Cardiac muscle cell (in vitro differentiated cells and primary cell): ENCODE measurements around the gene S1PR3. TPM values are rescaled to one million over a fixed set of nuclear protein-coding genes. Genes with fewer than 3 reads are reported as not detected.

Source experiments
- DNase-seq, 2 donors: peaks; one replicate each; pipeline versions ENCODE4 v3.0.0 to v3.0.0-alpha.2; 2010 to 2017; ENCODE audit warnings: low read depth in 1 of 2, low spot score in 1 of 2
- H3K27ac ChIP-seq: fragments of 200-600 bp; sonication (generic); 2 replicates; pipeline ENCODE4 v1.5.1; 2016
- H3K27me3 ChIP-seq: fragments of 200-600 bp; sonication (generic); 2 replicates; pipeline ENCODE4 v1.6.0; 2016; ENCODE audit warnings: control low read depth
- H3K36me3 ChIP-seq: fragments of 200-600 bp; sonication (generic); 2 replicates; pipeline ENCODE4 v1.5.1; 2016; ENCODE audit warnings: control low read depth
- H3K4me1 ChIP-seq: fragments of 200-600 bp; sonication (generic); 2 replicates; pipeline ENCODE4 v1.8.1; 2017; ENCODE audit warnings: low read depth, mild to moderate bottlenecking, mixed run types
- H3K4me3 ChIP-seq: fragments of 200-600 bp; sonication (generic); 2 replicates; pipeline ENCODE4 v1.5.1; 2016; ENCODE audit warnings: mild to moderate bottlenecking
- H3K9me3 ChIP-seq: fragments of 200-600 bp; sonication (generic); 2 replicates; pipeline ENCODE4 v1.5.1; 2017; ENCODE audit warnings: low read depth, mild to moderate bottlenecking, control low read depth
- polyA plus RNA-seq: library from polyadenylated mRNA; unstranded; fragments of >200 nt; fragmentation: Nextera tagmentation; extraction: Ambion mirVana; gene quantifications from 2 replicates; pipeline ENCODE4 v1.2.1, GENCODE V29; 2016
- total RNA-seq: library from RNA; depleted of rRNA; stranded (reverse); fragments of >200 nt; gene quantifications from 2 replicates; pipeline ENCODE4 v1.2.3, GENCODE V29; 2016
- TF ChIP-seq, protein P1 (sequence below): IDR thresholded peaks from 2 replicates; pipeline ENCODE4 v1.5.1; 2012; ENCODE audit warnings: low read depth, mild to moderate bottlenecking, low read length

S1PR3 gene
- total and polyA plus RNA-seq, 2 experiments from 2014 or later: 10.9 to 11.3 TPM

DNA sequence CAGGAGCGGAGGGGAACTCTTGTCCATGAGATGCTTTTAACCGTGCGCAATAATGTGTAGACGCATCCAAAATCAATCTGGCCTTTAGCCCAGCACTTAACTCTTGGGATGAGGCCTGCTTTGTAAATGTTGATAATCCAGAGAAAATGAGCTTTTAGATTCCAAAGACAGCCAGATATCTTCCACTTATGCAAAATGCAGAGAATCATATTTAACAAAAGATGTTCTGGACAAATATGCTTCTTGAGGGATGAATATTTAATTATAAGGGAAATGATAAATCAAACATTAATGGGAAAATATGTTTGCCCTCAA lies 5.6 kb downstream of the S1PR3 start:
- H3K27ac ChIP-seq: no peak overlapping the region
- no peak for DNase-seq

DNA sequence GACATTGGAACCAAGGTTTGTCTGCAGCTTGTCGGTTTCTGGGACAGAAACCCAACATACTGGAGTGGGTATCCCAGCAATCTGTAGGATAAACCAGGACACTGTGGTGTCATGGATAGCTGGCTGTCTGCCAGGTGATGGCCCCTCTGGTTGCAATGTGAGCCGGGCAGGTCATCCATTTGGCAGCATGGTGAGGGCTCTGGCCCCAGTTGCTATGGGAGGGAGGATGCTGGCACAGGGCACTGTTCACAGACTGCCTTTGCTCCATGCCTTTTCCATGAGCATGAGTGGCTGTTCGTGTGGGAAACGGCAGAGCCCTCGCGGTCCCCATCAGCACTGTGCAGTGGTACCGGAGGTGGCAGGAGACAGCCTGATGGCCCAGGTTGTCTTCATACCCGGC lies 6.4 kb downstream of the S1PR3 start:
- Histone ChIP-seq H3K36me3 (no peaks in the 10 kb centered on the region), H3K27ac (no peak overlapping the region), H3K4me3 (no peak overlapping the region), H3K27me3 (no peaks in the 10 kb centered on the region), H3K4me1 (peaks cover 5% of the 10 kb centered on the region), H3K9me3 (no peaks in the 10 kb centered on the region)
- TF ChIP-seq, protein P1, sequence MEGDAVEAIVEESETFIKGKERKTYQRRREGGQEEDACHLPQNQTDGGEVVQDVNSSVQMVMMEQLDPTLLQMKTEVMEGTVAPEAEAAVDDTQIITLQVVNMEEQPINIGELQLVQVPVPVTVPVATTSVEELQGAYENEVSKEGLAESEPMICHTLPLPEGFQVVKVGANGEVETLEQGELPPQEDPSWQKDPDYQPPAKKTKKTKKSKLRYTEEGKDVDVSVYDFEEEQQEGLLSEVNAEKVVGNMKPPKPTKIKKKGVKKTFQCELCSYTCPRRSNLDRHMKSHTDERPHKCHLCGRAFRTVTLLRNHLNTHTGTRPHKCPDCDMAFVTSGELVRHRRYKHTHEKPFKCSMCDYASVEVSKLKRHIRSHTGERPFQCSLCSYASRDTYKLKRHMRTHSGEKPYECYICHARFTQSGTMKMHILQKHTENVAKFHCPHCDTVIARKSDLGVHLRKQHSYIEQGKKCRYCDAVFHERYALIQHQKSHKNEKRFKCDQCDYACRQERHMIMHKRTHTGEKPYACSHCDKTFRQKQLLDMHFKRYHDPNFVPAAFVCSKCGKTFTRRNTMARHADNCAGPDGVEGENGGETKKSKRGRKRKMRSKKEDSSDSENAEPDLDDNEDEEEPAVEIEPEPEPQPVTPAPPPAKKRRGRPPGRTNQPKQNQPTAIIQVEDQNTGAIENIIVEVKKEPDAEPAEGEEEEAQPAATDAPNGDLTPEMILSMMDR: no peak
- no peak for DNase-seq

More for the DNA sequence above, 5.6 kb downstream of the S1PR3 start:
- no peaks in the 10 kb centered on the region for H3K9me3 ChIP-seq
- H3K4me3 ChIP-seq: no peak overlapping the region
- TF ChIP-seq, protein P1: no peak
- peaks cover 10% of the 10 kb centered on the region for H3K4me1 ChIP-seq
- H3K27me3 ChIP-seq: no peaks in the 10 kb centered on the region
- no peaks in the 10 kb centered on the region for H3K36me3 ChIP-seq

DNA sequence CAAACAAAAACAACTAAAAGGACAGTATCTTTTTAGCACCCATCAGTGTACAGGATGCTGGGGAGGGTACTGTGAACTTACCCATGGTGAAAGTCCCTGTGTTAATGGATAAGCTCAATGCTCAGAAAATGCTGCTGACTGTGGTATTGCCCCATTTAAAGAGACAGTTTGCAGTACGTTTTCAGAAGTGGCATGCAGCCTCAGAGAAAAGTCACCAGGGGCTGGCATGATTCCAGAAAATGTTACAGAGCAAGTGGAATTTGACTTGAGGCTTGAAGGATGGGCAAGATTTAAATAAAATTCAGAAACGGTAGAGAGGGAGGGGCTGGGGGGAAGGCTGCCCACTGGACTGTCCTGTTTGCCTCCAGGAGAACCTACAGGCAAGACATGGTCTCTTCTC lies 7.2 kb downstream of the S1PR3 start:
- Histone ChIP-seq H3K4me3 (no peak overlapping the region), H3K27me3 (no peaks in the 10 kb centered on the region), H3K27ac (no peak overlapping the region), H3K9me3 (no peaks in the 10 kb centered on the region), H3K36me3 (no peaks in the 10 kb centered on the region), H3K4me1 (no peaks in the 10 kb centered on the region)
- TF ChIP-seq, protein P1: no peak
- DNase-seq: peak in 1 of 2 donors; percentile 40

DNA sequence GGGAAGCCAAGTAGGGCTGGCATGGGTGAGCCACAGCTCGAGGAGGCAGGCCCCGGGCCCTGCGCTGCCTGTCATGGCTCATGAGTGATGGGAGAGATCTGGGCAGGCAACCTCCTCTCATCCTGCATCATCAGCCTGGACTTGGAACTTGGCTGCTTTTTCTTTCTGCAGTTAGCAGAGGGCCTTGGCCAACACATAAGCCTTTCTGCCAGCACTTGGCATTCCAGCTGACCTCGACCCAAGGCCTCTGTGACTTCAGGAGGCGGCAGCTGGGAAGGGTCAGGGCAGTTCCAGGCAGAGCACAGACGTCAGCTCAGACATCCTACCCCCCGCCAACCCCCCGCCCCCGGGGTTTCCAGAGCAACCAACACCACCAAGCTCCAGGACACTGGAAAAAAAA lies 7.6 kb downstream of the S1PR3 start:
- peak in 1 of 2 donors; percentile 68 for DNase-seq
- Histone ChIP-seq H3K9me3 (no peaks in the 10 kb centered on the region), H3K36me3 (no peaks in the 10 kb centered on the region), H3K4me3 (no peak overlapping the region), H3K27ac (no peak overlapping the region), H3K27me3 (no peaks in the 10 kb centered on the region), H3K4me1 (no peaks in the 10 kb centered on the region)
- TF ChIP-seq, protein P1: no peak

DNA sequence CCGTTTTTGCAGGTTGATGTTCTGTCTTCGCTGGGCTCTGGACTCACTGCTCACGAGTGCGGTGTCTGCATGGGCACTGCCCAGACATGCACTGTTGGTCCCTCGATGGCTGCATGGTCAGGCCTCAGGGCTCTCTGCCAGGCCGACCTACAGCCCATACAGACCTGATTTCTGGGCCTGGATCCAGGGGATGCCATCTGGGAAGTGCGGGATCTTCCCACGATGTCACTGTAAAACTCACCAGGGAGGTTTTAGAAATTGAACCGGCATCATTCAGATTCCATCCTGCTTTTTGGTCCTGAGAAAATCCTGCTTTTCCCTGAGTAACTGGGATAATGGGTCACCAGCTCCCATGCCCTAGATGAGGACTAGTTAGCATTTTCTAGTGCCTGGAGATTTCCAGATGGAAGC lies 9.1 kb downstream of the S1PR3 start:
- no peaks in the 10 kb centered on the region for H3K36me3 ChIP-seq
- TF ChIP-seq, protein P1: no peak
- H3K27me3 ChIP-seq: no peaks in the 10 kb centered on the region
- H3K4me1 ChIP-seq: no peaks in the 10 kb centered on the region
- H3K4me3 ChIP-seq: no peak overlapping the region
- H3K9me3 ChIP-seq: no peaks in the 10 kb centered on the region
- DNase-seq: no peak
- H3K27ac ChIP-seq: no peak overlapping the region
